Glutamatergic neuron (in vitro differentiated cells): Measurements from ENCODE around the gene NAV3. TPM values are rescaled to one million over a fixed set of nuclear protein-coding genes. Genes with fewer than 3 reads are reported as not detected.
A peak's percentile ranks its signal among the peaks of the same experiment; 100 is the strongest.

Experiments
- DNase-seq: peaks from one replicate; pipeline ENCODE4 v3.0.0; 2022
- H3K27ac Mint-ChIP-seq: one replicate; pipeline ENCODE4 v1.8.0; 2020; ENCODE audit warnings: mild to moderate bottlenecking, mixed read lengths, inconsistent platforms; ENCODE audit not compliant: unreplicated experiment
- H3K27me3 Mint-ChIP-seq: one replicate; pipeline ENCODE4 v1.8.0; 2020; ENCODE audit warnings: mild to moderate bottlenecking, moderate library complexity, mixed read lengths, inconsistent platforms; ENCODE audit not compliant: unreplicated experiment
- H3K36me3 Mint-ChIP-seq: one replicate; pipeline ENCODE4 v1.8.0; 2020; ENCODE audit warnings: mild to moderate bottlenecking, mixed read lengths, inconsistent platforms; ENCODE audit not compliant: unreplicated experiment
- H3K4me1 Mint-ChIP-seq: one replicate; pipeline ENCODE4 v1.8.0; 2020; ENCODE audit warnings: mild to moderate bottlenecking, low read depth, mixed read lengths, inconsistent platforms; ENCODE audit not compliant: unreplicated experiment
- H3K4me3 Mint-ChIP-seq: one replicate; pipeline ENCODE4 v1.8.0; 2020; ENCODE audit warnings: mild to moderate bottlenecking, mixed read lengths, inconsistent platforms; ENCODE audit not compliant: unreplicated experiment
- H3K9me3 Mint-ChIP-seq: one replicate; pipeline ENCODE4 v1.8.0; 2020; ENCODE audit warnings: mild to moderate bottlenecking, moderate library complexity, mixed read lengths, inconsistent platforms; ENCODE audit not compliant: unreplicated experiment
- CTCF ChIP-seq: fragments of 200-600 bp; sonication (generic); IDR thresholded peaks from one replicate; pipeline ENCODE4 v1.5.0; 2021; ENCODE audit not compliant: partially characterized antibody, unreplicated experiment
- total RNA-seq: library from RNA; stranded (reverse); fragmentation: NEBNext Ultra II Directional; extraction: Animal tissue kit (Norgen Biotek cat#: 25700); gene quantifications from one replicate; pipeline ENCODE4 v1.2.1, GENCODE V29; 2021; ENCODE audit not compliant: unreplicated experiment

The NAV3 gene
- total RNA-seq, 1 donor from 2014 or later = 13.6 TPM

- peaks cover 31% of the 10 kb centered on the region for H3K4me1 Mint-ChIP-seq
- peak overlapping the region; percentile 44 for H3K27ac Mint-ChIP-seq
- peaks cover 1% of the 10 kb centered on the region for H3K27me3 Mint-ChIP-seq
- H3K4me3 Mint-ChIP-seq = no peak overlapping the region
- H3K36me3 Mint-ChIP-seq = peaks cover 5% of the 10 kb centered on the region
- DNase-seq = no peak
- TF ChIP-seq CTCF = no peak
- H3K9me3 Mint-ChIP-seq = peaks cover 5% of the 10 kb centered on the region
Measured at GRCh38 chr12:78260976-78261375, 430.3 kb downstream of the NAV3 start.

GRCh38 chr12:78261901-78262300, 431.2 kb downstream of the NAV3 start:
- TF ChIP-seq CTCF = no peak
- Mint-ChIP-seq H3K9me3 (peaks cover 5% of the 10 kb centered on the region), H3K4me3 (no peak overlapping the region), H3K4me1 (peaks cover 31% of the 10 kb centered on the region), H3K36me3 (peaks cover under 1% of the 10 kb centered on the region), H3K27ac (peak overlapping the region; percentile 31), H3K27me3 (no peaks in the 10 kb centered on the region)
- DNase-seq = no peak
